A375 (cell line): ENCODE results near the gene ACOX3. TPM values are rescaled to one million over a fixed set of nuclear protein-coding genes. Genes with fewer than 3 reads are reported as not detected.

Experiments
- small RNA-seq: library from RNA; depleted of rRNA; stranded (forward); fragments of <200 nt; gene quantifications from one replicate; pipeline ENCODE3, GENCODE V24; 2014
- total RNA-seq: library from RNA; depleted of rRNA; stranded (reverse); fragments of >200 nt; shearing (Covaris generic); gene quantifications from 2 replicates; pipeline ENCODE4 v1.2.3, GENCODE V29; 2014; rRNA removed

ACOX3 gene
- total RNA-seq = 21.7 and 27.0 TPM in 2 replicates

DNA sequence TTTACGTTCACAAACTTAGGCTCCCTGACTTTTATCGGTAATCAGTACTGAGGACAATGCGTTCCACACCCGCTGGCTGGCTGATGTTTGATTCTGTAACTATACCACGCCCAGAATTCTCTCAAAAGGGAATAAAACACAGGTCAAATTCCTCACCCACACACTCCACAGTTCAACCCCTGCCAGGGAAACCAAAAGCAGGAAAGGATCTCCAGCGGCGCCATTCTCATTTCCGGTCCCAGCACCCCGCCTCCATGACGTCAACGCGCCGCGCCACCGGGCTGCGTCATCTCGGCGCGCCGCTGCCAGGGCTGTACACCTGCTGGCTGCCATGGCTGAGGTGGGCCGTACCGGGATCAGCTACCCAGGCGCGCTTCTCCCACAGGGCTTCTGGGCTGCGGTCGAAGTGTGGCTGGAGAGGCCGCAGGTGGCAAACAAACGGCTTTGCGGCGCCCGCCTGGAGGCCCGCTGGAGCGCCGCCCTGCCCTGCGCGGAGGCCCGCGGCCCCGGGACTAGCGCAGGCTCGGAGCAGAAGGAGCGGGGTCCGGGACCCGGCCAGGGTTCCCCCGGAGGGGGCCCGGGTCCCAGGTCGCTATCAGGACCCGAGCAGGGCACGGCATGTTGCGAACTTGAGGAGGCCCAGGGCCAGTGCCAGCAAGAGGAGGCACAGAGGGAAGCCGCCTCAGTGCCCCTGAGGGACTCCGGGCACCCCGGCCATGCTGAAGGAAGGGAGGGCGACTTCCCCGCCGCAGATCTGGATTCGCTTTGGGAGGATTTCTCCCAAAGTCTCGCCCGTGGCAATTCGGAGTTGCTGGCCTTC, at the start of gene ACOX3, which contains the start of gene TRMT44:
TSS of gene ACOX3 (minus strand) at position 232 of the 820 bp plus-strand sequence. CDS start 24,202 bp downstream, outside the sequence.
TSS of gene TRMT44 (plus strand) at position 286 of the 820 bp plus-strand sequence. CDS start at position 332, 46 bp downstream.

Small RNAs within 50 kb of the gene (small RNA-seq; reads per million reads assigned to genes)
- gene RNA5SP152 = 3.2 reads per million, percentile 81 among the genes with 10 or more reads in this experiment

Other genes starting within 250 kb of the ACOX3 start
- gene SH3TC1, start 241.4 kb downstream of the ACOX3 start, total RNA-seq = 19.3 and 22.5 TPM in 2 replicates
- 0.80 and 1.1 TPM in 2 replicates for gene HTRA3, start 171.0 kb downstream of the ACOX3 start, total RNA-seq
- 19.8 and 20.4 TPM in 2 replicates for gene TRMT44, start 54 bp upstream of the ACOX3 start, total RNA-seq
- gene GPR78, start 139.7 kb upstream of the ACOX3 start, total RNA-seq = not detected in 2 replicates
- gene CPZ, start 152.0 kb upstream of the ACOX3 start, total RNA-seq = 0.16 TPM in 1 of 2 replicates, not detected in the other